Measurements from ENCODE around the gene SLC27A5. TPM values are rescaled to one million over a fixed set of nuclear protein-coding genes. Genes with fewer than 3 reads are reported as not detected.
"Not testable (repeated sequence)": the region's sequence is repeated elsewhere in the genome, so short reads cannot be mapped to it uniquely, and the experiment has no call there.

Gene SLC27A5
- polyA plus RNA-seq, 4 donors = 2.2 to 17.0 (median 6.1) TPM

GRCh38 chr19:58499021-58499927 lies 12.5 kb downstream of the SLC27A5 start:
- DNase-seq = peak; percentile 99
- Histone ChIP-seq H3K36me3 (ENCODE audit: control insufficient read depth in 3 of 3, insufficient read depth in 2 of 3, low read depth in 1 of 3, low read length in 3 of 3) (no peaks in the 10 kb centered on the region), H3K9me3 (ENCODE audit: control insufficient read depth in 2 of 2, insufficient read depth in 1 of 2, low read depth in 1 of 2, low read length in 1 of 2) (peaks cover 0 to 11% of the 10 kb centered on the region in 2 donors), H3K4me3 (ENCODE audit: low read depth in 1 of 3, low read length in 3 of 3) (peak overlapping the region; percentile 19 to 86 (median 68)), H3K27ac (ENCODE audit: low read depth in 1 of 3, low read length in 2 of 3) (peak overlapping the region; percentile 72 to 87 (median 74)), H3K4me1 (ENCODE audit: control insufficient read depth in 3 of 3, insufficient read depth in 2 of 3, low read depth in 1 of 3, low read length in 2 of 3) (peaks cover 0 to 9% (median 2%) of the 10 kb centered on the region in 3 donors), H3K27me3 (ENCODE audit: control insufficient read depth in 3 of 3, insufficient read depth in 3 of 3, low read length in 3 of 3) (no peaks in the 10 kb centered on the region)
- no peak for FAIRE-seq
- 1 to 3% (median 3%) methylated on average over 58 to 60 of the region's 60 CpGs for WGBS, 3 donors

GRCh38 chr19:58498316-58499020 lies 13.3 kb downstream of the SLC27A5 start:
- WGBS, 3 donors = 59 to 86% (median 79%) methylated on average over 22 of the region's 22 CpGs
- no peaks in the 10 kb centered on the region for H3K36me3 ChIP-seq (ENCODE audit: control insufficient read depth in 3 of 3, insufficient read depth in 2 of 3, low read depth in 1 of 3, low read length in 3 of 3)
- H3K27ac ChIP-seq (ENCODE audit: low read depth in 1 of 3, low read length in 2 of 3) = no peak overlapping the region
- no peaks in the 10 kb centered on the region for H3K27me3 ChIP-seq (ENCODE audit: control insufficient read depth in 3 of 3, insufficient read depth in 3 of 3, low read length in 3 of 3)
- peaks cover 0 to 9% (median 2%) of the 10 kb centered on the region in 3 donors for H3K4me1 ChIP-seq (ENCODE audit: control insufficient read depth in 3 of 3, insufficient read depth in 2 of 3, low read depth in 1 of 3, low read length in 2 of 3)
- no peak for DNase-seq
- FAIRE-seq = no peak
- H3K9me3 ChIP-seq (ENCODE audit: control insufficient read depth in 2 of 2, insufficient read depth in 1 of 2, low read depth in 1 of 2, low read length in 1 of 2) = peaks cover 0 to 11% of the 10 kb centered on the region in 2 donors
- peak overlapping the region in 2 of 3 donors; percentile 68 to 86 for H3K4me3 ChIP-seq (ENCODE audit: low read depth in 1 of 3, low read length in 3 of 3)

GRCh38 chr19:58497634-58498170 lies 14.1 kb downstream of the SLC27A5 start:
- peaks cover 0 to 9% (median 2%) of the 10 kb centered on the region in 3 donors for H3K4me1 ChIP-seq (ENCODE audit: control insufficient read depth in 3 of 3, insufficient read depth in 2 of 3, low read depth in 1 of 3, low read length in 2 of 3)
- no peak for DNase-seq
- no peaks in the 10 kb centered on the region for H3K27me3 ChIP-seq (ENCODE audit: control insufficient read depth in 3 of 3, insufficient read depth in 3 of 3, low read length in 3 of 3)
- WGBS, 3 donors = 84 to 94% (median 92%) methylated on average over 8 of the region's 8 CpGs
- peaks cover 0 to 11% of the 10 kb centered on the region in 2 donors for H3K9me3 ChIP-seq (ENCODE audit: control insufficient read depth in 2 of 2, insufficient read depth in 1 of 2, low read depth in 1 of 2, low read length in 1 of 2)
- no peak overlapping the region for H3K27ac ChIP-seq (ENCODE audit: low read depth in 1 of 3, low read length in 2 of 3)
- no peak overlapping the region for H3K4me3 ChIP-seq (ENCODE audit: low read depth in 1 of 3, low read length in 3 of 3)
- no peaks in the 10 kb centered on the region for H3K36me3 ChIP-seq (ENCODE audit: control insufficient read depth in 3 of 3, insufficient read depth in 2 of 3, low read depth in 1 of 3, low read length in 3 of 3)
- FAIRE-seq = no peak

- 86 to 90% (median 88%) methylated on average over 14 of the region's 14 CpGs for WGBS, 3 donors
- DNase-seq (no peak), FAIRE-seq (no peak)
- no peak overlapping the region for H3K27ac ChIP-seq (ENCODE audit: low read depth in 1 of 3, low read length in 2 of 3)
- H3K9me3 ChIP-seq (ENCODE audit: control insufficient read depth in 2 of 2, insufficient read depth in 1 of 2, low read depth in 1 of 2, low read length in 1 of 2) = no peaks in the 10 kb centered on the region
- no peak overlapping the region for H3K4me3 ChIP-seq (ENCODE audit: low read depth in 1 of 3, low read length in 3 of 3)
- no peaks in the 10 kb centered on the region for H3K27me3 ChIP-seq (ENCODE audit: control insufficient read depth in 3 of 3, insufficient read depth in 3 of 3, low read length in 3 of 3)
- no peaks in the 10 kb centered on the region for H3K36me3 ChIP-seq (ENCODE audit: control insufficient read depth in 3 of 3, insufficient read depth in 2 of 3, low read depth in 1 of 3, low read length in 3 of 3)
- H3K4me1 ChIP-seq (ENCODE audit: control insufficient read depth in 3 of 3, insufficient read depth in 2 of 3, low read depth in 1 of 3, low read length in 2 of 3) = no peaks in the 10 kb centered on the region
Measured at GRCh38 chr19:58492265-58492664, 19.5 kb downstream of the SLC27A5 start.

- Histone ChIP-seq H3K27me3 (ENCODE audit: control insufficient read depth in 3 of 3, insufficient read depth in 3 of 3, low read length in 3 of 3) (no peaks in the 10 kb centered on the region), H3K4me1 (ENCODE audit: control insufficient read depth in 3 of 3, insufficient read depth in 2 of 3, low read depth in 1 of 3, low read length in 2 of 3) (no peaks in the 10 kb centered on the region), H3K27ac (ENCODE audit: low read depth in 1 of 3, low read length in 2 of 3) (no peak overlapping the region), H3K36me3 (ENCODE audit: control insufficient read depth in 3 of 3, insufficient read depth in 2 of 3, low read depth in 1 of 3, low read length in 3 of 3) (no peaks in the 10 kb centered on the region), H3K4me3 (ENCODE audit: low read depth in 1 of 3, low read length in 3 of 3) (no peak overlapping the region), H3K9me3 (ENCODE audit: control insufficient read depth in 2 of 2, insufficient read depth in 1 of 2, low read depth in 1 of 2, low read length in 1 of 2) (no peaks in the 10 kb centered on the region)
- FAIRE-seq (no peak), DNase-seq (no peak)
- WGBS, 3 donors = 87 to 90% (median 88%) methylated on average over 5 of the region's 5 CpGs
Measured at GRCh38 chr19:58491393-58491792, 20.4 kb downstream of the SLC27A5 start.

- not testable (repeated sequence) for H3K9me3 ChIP-seq (ENCODE audit: control insufficient read depth in 2 of 2, insufficient read depth in 1 of 2, low read depth in 1 of 2, low read length in 1 of 2); H3K27me3 ChIP-seq (ENCODE audit: control insufficient read depth in 3 of 3, insufficient read depth in 3 of 3, low read length in 3 of 3); FAIRE-seq; H3K27ac ChIP-seq (ENCODE audit: low read depth in 1 of 3, low read length in 2 of 3); H3K4me1 ChIP-seq (ENCODE audit: control insufficient read depth in 3 of 3, insufficient read depth in 2 of 3, low read depth in 1 of 3, low read length in 2 of 3); H3K4me3 ChIP-seq (ENCODE audit: low read depth in 1 of 3, low read length in 3 of 3); DNase-seq
- peaks cover 0 to 30% (median 0%) of the 10 kb centered on the region in 3 donors for H3K36me3 ChIP-seq (ENCODE audit: control insufficient read depth in 3 of 3, insufficient read depth in 2 of 3, low read depth in 1 of 3, low read length in 3 of 3)
- WGBS, 3 donors = 85 to 94% (median 93%) methylated on average over 5 of the region's 5 CpGs
Measured at GRCh38 chr19:58484349-58484748, 27.4 kb downstream of the SLC27A5 start.

- DNase-seq (no peak), FAIRE-seq (no peak)
- no peak overlapping the region for H3K4me3 ChIP-seq (ENCODE audit: low read depth in 1 of 3, low read length in 3 of 3)
- WGBS, 3 donors = 84 to 93% (median 85%) methylated on average over 2 of the region's 2 CpGs
- no peak overlapping the region for H3K27ac ChIP-seq (ENCODE audit: low read depth in 1 of 3, low read length in 2 of 3)
- H3K27me3 ChIP-seq (ENCODE audit: control insufficient read depth in 3 of 3, insufficient read depth in 3 of 3, low read length in 3 of 3) = no peaks in the 10 kb centered on the region
- peaks cover 0 to 36% (median 0%) of the 10 kb centered on the region in 3 donors for H3K36me3 ChIP-seq (ENCODE audit: control insufficient read depth in 3 of 3, insufficient read depth in 2 of 3, low read depth in 1 of 3, low read length in 3 of 3)
- H3K9me3 ChIP-seq (ENCODE audit: control insufficient read depth in 2 of 2, insufficient read depth in 1 of 2, low read depth in 1 of 2, low read length in 1 of 2) = no peaks in the 10 kb centered on the region
- no peaks in the 10 kb centered on the region for H3K4me1 ChIP-seq (ENCODE audit: control insufficient read depth in 3 of 3, insufficient read depth in 2 of 3, low read depth in 1 of 3, low read length in 2 of 3)
Measured at GRCh38 chr19:58483776-58484175, 28.0 kb downstream of the SLC27A5 start.

GRCh38 chr19:58482372-58482771 lies 29.4 kb downstream of the SLC27A5 start:
- no peaks in the 10 kb centered on the region for H3K4me1 ChIP-seq (ENCODE audit: control insufficient read depth in 3 of 3, insufficient read depth in 2 of 3, low read depth in 1 of 3, low read length in 2 of 3)
- no peak for FAIRE-seq
- H3K27ac ChIP-seq (ENCODE audit: low read depth in 1 of 3, low read length in 2 of 3) = no peak overlapping the region
- H3K9me3 ChIP-seq (ENCODE audit: control insufficient read depth in 2 of 2, insufficient read depth in 1 of 2, low read depth in 1 of 2, low read length in 1 of 2) = no peaks in the 10 kb centered on the region
- peaks cover 0 to 50% (median 0%) of the 10 kb centered on the region in 3 donors for H3K36me3 ChIP-seq (ENCODE audit: control insufficient read depth in 3 of 3, insufficient read depth in 2 of 3, low read depth in 1 of 3, low read length in 3 of 3)
- no peak overlapping the region for H3K4me3 ChIP-seq (ENCODE audit: low read depth in 1 of 3, low read length in 3 of 3)
- DNase-seq = no peak
- H3K27me3 ChIP-seq (ENCODE audit: control insufficient read depth in 3 of 3, insufficient read depth in 3 of 3, low read length in 3 of 3) = no peaks in the 10 kb centered on the region
- 82 to 89% (median 86%) methylated on average over 7 of the region's 7 CpGs for WGBS, 3 donors
